Measurements from ENCODE around the gene CFAP52. TPM values are rescaled to one million over a fixed set of nuclear protein-coding genes. Genes with fewer than 3 reads are reported as not detected.

Gene CFAP52
- total and polyA plus RNA-seq, 2 of the 13 experiments (the other 11 are each of a cell fraction or from before 2014, with no cell fraction given) = not detected

- H3K79me2 ChIP-seq (ENCODE audit: insufficient read depth, low read length) = no peaks in the 10 kb centered on the region
- FAIRE-seq (no peak), DNase-seq (ENCODE audit: low spot score) (no peak), ATAC-seq (no peak)
- no peaks in the 10 kb centered on the region for H3K9me3 ChIP-seq (ENCODE audit: low read length)
- H3K4me2 ChIP-seq (ENCODE audit: low read depth, low read length) = no peak overlapping the region
- H3K27ac ChIP-seq (ENCODE audit: extremely low read length, insufficient read depth, low read length) = no peak overlapping the region
- TF ChIP-seq, protein P1, sequence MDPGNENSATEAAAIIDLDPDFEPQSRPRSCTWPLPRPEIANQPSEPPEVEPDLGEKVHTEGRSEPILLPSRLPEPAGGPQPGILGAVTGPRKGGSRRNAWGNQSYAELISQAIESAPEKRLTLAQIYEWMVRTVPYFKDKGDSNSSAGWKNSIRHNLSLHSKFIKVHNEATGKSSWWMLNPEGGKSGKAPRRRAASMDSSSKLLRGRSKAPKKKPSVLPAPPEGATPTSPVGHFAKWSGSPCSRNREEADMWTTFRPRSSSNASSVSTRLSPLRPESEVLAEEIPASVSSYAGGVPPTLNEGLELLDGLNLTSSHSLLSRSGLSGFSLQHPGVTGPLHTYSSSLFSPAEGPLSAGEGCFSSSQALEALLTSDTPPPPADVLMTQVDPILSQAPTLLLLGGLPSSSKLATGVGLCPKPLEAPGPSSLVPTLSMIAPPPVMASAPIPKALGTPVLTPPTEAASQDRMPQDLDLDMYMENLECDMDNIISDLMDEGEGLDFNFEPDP (CRISPR knock-in tag; conservative IDR thresholded peaks at IDR 0.05) = no peak
- TF ChIP-seq ZBTB40 (IDR thresholded peaks at IDR 0.05) (no peak), ZBTB40 (CRISPR knock-in tag; IDR thresholded peaks at IDR 0.05) (no peak), ZFAT (CRISPR knock-in tag; conservative IDR thresholded peaks at IDR 0.05) (no peak), SIN3B (IDR thresholded peaks at IDR 0.05; ENCODE audit: low read length) (no peak), RBAK (CRISPR knock-in tag; IDR thresholded peaks at IDR 0.05) (no peak), MTF1 (CRISPR knock-in tag; IDR thresholded peaks at IDR 0.05) (no peak)
- H3K27me3 ChIP-seq (ENCODE audit: control insufficient read depth in 1 of 2, insufficient read depth in 2 of 2, low read length in 2 of 2) = no peaks in the 10 kb centered on the region
- H3K4me1 ChIP-seq (ENCODE audit: insufficient read depth, low read length) = peaks cover 18% of the 10 kb centered on the region; the same call in 1 of the 2 replicates
- no peak overlapping the region for H3K4me3 ChIP-seq (replicated peaks in 1 of 3; ENCODE audit: insufficient read depth in 1 of 3, low read depth in 2 of 3, low read length in 3 of 3)
- CTCF ChIA-PET (ENCODE audit: low intra/inter-chr PET ratio, low total read pairs) = no interaction called here
- no peak overlapping the region for H2AFZ ChIP-seq (ENCODE audit: low read length)
- H3K9ac ChIP-seq (ENCODE audit: insufficient read depth, low read depth, low read length) = no peak overlapping the region
- no peaks in the 10 kb centered on the region for H4K20me1 ChIP-seq (ENCODE audit: insufficient read depth, low read length)
- intact Hi-C loops (cut with micrococcal nuclease; ENCODE audit: unreplicated experiment) (no loop called here), in situ Hi-C loops (cut with HindIII; ENCODE audit: extremely low pct_ligation_motif_present, low pct_unique_long_range_greater_than_20kb) (no loop called here)
- no peaks in the 10 kb centered on the region for H3K36me3 ChIP-seq (replicated peaks in 1 of 2; ENCODE audit: control insufficient read depth in 1 of 2, insufficient read depth in 2 of 2, low read length in 2 of 2)
- WGBS (ENCODE audit: low lambda C conversion rate) = 87% methylated on average over 4 of the region's 4 CpGs
- POLR2A ChIA-PET = no interaction called here
- BruUV-seq (replicated peaks) = no TSS peak
Observed at GRCh38 chr17:9533441-9533840, 43.0 kb upstream of the CFAP52 start.
